Panc1 (cell line): ENCODE data around the gene VPS13A. TPM values are rescaled to one million over a fixed set of nuclear protein-coding genes. Genes with fewer than 3 reads are reported as not detected.

Experiments used
- ATAC-seq: fragments of 200-7000 bp; cut with Tn5 transposase; 2 replicates; pipeline ENCODE4 v1.9.1; 2020; ENCODE audit warnings: mild to moderate bottlenecking, moderate library complexity
- BruUV-seq: library from RNA; stranded (reverse); fragments of 400-500 nt; replicated peaks from 2 replicates; lab custom pipeline; 2021; lab: Mats Ljungman, UMichigan
- CTCF ChIA-PET: fragments of 300-600 bp; sonication (Branson Sonifier 250); formaldehyde crosslinking; loops from one replicate; lab custom pipeline; 2022; ENCODE audit warnings: antibody characterized with exemption; lab: Charles Lee
- POLR2A ChIA-PET: fragments of 300-600 bp; sonication (Branson Sonifier 250); formaldehyde crosslinking; loops from one replicate; lab custom pipeline; 2022; ENCODE audit warnings: antibody characterized with exemption; lab: Charles Lee
- DNase-seq: peaks from one replicate; pipeline ENCODE4 v3.0.0-alpha.2; 2010; ENCODE audit warnings: low read depth, low spot score
- H3K27ac ChIP-seq: 2 replicates; pipeline ENCODE4 v1.5.1; 2011; ENCODE audit warnings: mild to moderate bottlenecking, low read length, inconsistent platforms
- H3K27me3 ChIP-seq: fragments of 200-500 bp; sonication (Bioruptor generic); 2 replicates; pipeline ENCODE4 v1.6.0; 2014; ENCODE audit warnings: low read length, inconsistent platforms; ENCODE audit not compliant: control insufficient read depth, insufficient read depth
- H3K36me3 ChIP-seq: fragments of 200-500 bp; sonication (Bioruptor generic); 2 replicates; pipeline ENCODE4 v1.5.1; 2014; ENCODE audit warnings: inconsistent platforms, mild to moderate bottlenecking, low read length, moderate library complexity; ENCODE audit not compliant: control insufficient read depth, insufficient read depth
- H3K4me1 ChIP-seq: 2 replicates; pipeline ENCODE4 v1.5.1; 2011; ENCODE audit warnings: inconsistent platforms, mild to moderate bottlenecking, low read length, moderate library complexity; ENCODE audit not compliant: control insufficient read depth, insufficient read depth
- H3K4me3 ChIP-seq, 2 experiments: 2 replicates each; pipeline ENCODE4 v1.5.1; 2011 to 2012; ENCODE audit warnings: low read depth in 2 of 2, low read length in 2 of 2, mild to moderate bottlenecking in 2 of 2, inconsistent platforms in 1 of 2, moderate library complexity in 1 of 2
- H3K9me3 ChIP-seq: fragments of 200-500 bp; sonication (Bioruptor generic); 2 replicates; pipeline ENCODE4 v1.5.1; 2014; ENCODE audit warnings: low read depth, mild to moderate bottlenecking, inconsistent platforms, low read length, moderate library complexity; ENCODE audit not compliant: control insufficient read depth, insufficient read depth
- CTCF ChIP-seq: fragments of 450-650 bp; IDR thresholded peaks from 2 replicates; pipeline ENCODE4 v1.5.1; 2017; ENCODE audit warnings: mild to moderate bottlenecking
- POLR2AphosphoS5 ChIP-seq: IDR thresholded peaks from 2 replicates; pipeline ENCODE4 v1.6.1; 2012; ENCODE audit warnings: mild to moderate bottlenecking, low read depth, low read length, moderate library complexity
- REST ChIP-seq, 2 experiments: IDR thresholded peaks; 2 replicates each; pipeline ENCODE4 v1.6.1; 2011 to 2012; ENCODE audit warnings: low read depth in 2 of 2, control low read depth in 1 of 2, low read length in 1 of 2, mild to moderate bottlenecking in 1 of 2, moderate library complexity in 1 of 2; ENCODE audit not compliant: insufficient read depth in 1 of 2
- SIN3A ChIP-seq: IDR thresholded peaks from 2 replicates; pipeline ENCODE4 v1.6.1; 2012; ENCODE audit warnings: low read depth, mild to moderate bottlenecking, low read length, moderate library complexity, borderline replicate concordance; ENCODE audit not compliant: insufficient read depth
- TCF7L2 ChIP-seq: IDR thresholded peaks from 2 replicates; pipeline ENCODE4 v1.6.1; 2011; ENCODE audit warnings: mild to moderate bottlenecking, low read depth, low read length, inconsistent platforms
- in situ Hi-C: cut with HindIII; loops from 2 replicates; pipeline ENCODE4 v1.10.0; 2016; ENCODE audit warnings: low sequenced_read_pairs, low pct_unique_long_range_greater_than_20kb
- intact Hi-C: fragments of 100-400 bp; cut with micrococcal nuclease; formaldehyde crosslinking; loops from one replicate; pipeline ENCODE4 v1.10.0; 2022; ENCODE audit not compliant: unreplicated experiment
- total RNA-seq: library from RNA; stranded (reverse); gene quantifications from one replicate; pipeline ENCODE4 v1.2.1, GENCODE V29; 2021; ENCODE audit not compliant: unreplicated experiment

The VPS13A gene
- total RNA-seq, 1 experiment from 2014 or later, result 26.1 TPM

GRCh38 chr9:77211561-77211960 lies 34.2 kb downstream of the VPS13A start:
- TF ChIP-seq REST (IDR thresholded peaks at IDR 0.05; ENCODE audit: insufficient read depth in 1 of 2, low read depth in 2 of 2, low read length in 1 of 2), result no peak
- TF ChIP-seq CTCF, result no peak
- TF ChIP-seq TCF7L2, result no peak
- TF ChIP-seq SIN3A, result no peak
- no peak for TF ChIP-seq POLR2AphosphoS5
- ChIA-PET POLR2A (no interaction called here), CTCF (no interaction called here)
- in situ Hi-C loops, result no loop called here
- Histone ChIP-seq H3K9me3 (no peaks in the 10 kb centered on the region), H3K27me3 (no peaks in the 10 kb centered on the region), H3K4me1 (no peaks in the 10 kb centered on the region), H3K27ac (no peak overlapping the region), H3K36me3 (no peaks in the 10 kb centered on the region; the same call in 1 of the 2 replicates), H3K4me3 (no peak overlapping the region)
- DNase-seq (no peak), ATAC-seq (no peak)
- intact Hi-C loops, result no loop called here
- BruUV-seq, result no TSS peak

GRCh38 chr9:77212801-77213200 lies 35.5 kb downstream of the VPS13A start:
- no peak for TF ChIP-seq REST (IDR thresholded peaks at IDR 0.05; ENCODE audit: insufficient read depth in 1 of 2, low read depth in 2 of 2, low read length in 1 of 2)
- TF ChIP-seq CTCF, result no peak
- no peak for TF ChIP-seq SIN3A
- TF ChIP-seq POLR2AphosphoS5, result no peak
- no peak for TF ChIP-seq TCF7L2
- Histone ChIP-seq H3K9me3 (no peaks in the 10 kb centered on the region), H3K27ac (no peak overlapping the region), H3K4me1 (no peaks in the 10 kb centered on the region), H3K36me3 (no peaks in the 10 kb centered on the region; the same call in 1 of the 2 replicates), H3K4me3 (no peak overlapping the region), H3K27me3 (no peaks in the 10 kb centered on the region)
- BruUV-seq, result no TSS peak
- intact Hi-C loops, result no loop called here
- in situ Hi-C loops, result no loop called here
- CTCF ChIA-PET, result no interaction called here
- DNase-seq (no peak), ATAC-seq (no peak)
- POLR2A ChIA-PET, result no interaction called here
